K562 (cell line): ENCODE results near the gene MCM5. TPM values are rescaled to one million over a fixed set of nuclear protein-coding genes. Genes with fewer than 3 reads are reported as not detected.

Experiments used
- ATAC-seq: fragments of 200-7000 bp; cut with Tn5 transposase; 3 replicates; pipeline ENCODE4 v1.9.1; 2020; ENCODE audit warnings: moderate library complexity
- BruUV-seq: library from RNA; stranded (reverse); fragments of 400-500 nt; replicated peaks from 2 replicates; lab custom pipeline; 2021; lab: Mats Ljungman, UMichigan
- CTCF ChIA-PET: fragments of 300-600 bp; formaldehyde crosslinking; extraction: SDS; loops from one replicate; lab custom pipeline; 2021; ENCODE audit warnings: low intra/inter-chr PET ratio; lab: Yijun Ruan, JAX
- POLR2A ChIA-PET: fragments of 300-600, 350-650 bp; sonication (Branson Sonifier 250); formaldehyde crosslinking; extraction: SDS; loops from one replicate; lab custom pipeline; 2021; ENCODE audit warnings: antibody characterized with exemption, inconsistent platforms; lab: Yijun Ruan, JAX
- DNase-seq, 4 experiments: peaks; one replicate each; pipeline versions ENCODE4 v3.0.0 to v3.0.0-alpha.2; 2011 to 2018; ENCODE audit warnings: low spot score in 3 of 4, mixed read lengths in 3 of 4; ENCODE audit errors: extremely low read depth in 1 of 4
- FAIRE-seq: peaks from 2 replicates; lab custom pipeline; 2011; peaks lifted over from hg19 to GRCh38; lab: Jason Lieb, UNC
- H2AFZ ChIP-seq: 2 replicates; pipeline ENCODE4 v1.6.0; 2011; ENCODE audit warnings: low read depth, low read length, control low read depth, inconsistent platforms
- H3K27ac ChIP-seq: fragments of 200-600 bp; 3 replicates; pipeline ENCODE4 v1.8.0; 2011; ENCODE audit warnings: low read depth, mild to moderate bottlenecking, control low read depth, inconsistent platforms, low read length, moderate library complexity, mixed read lengths; ENCODE audit errors: extremely low read depth
- H3K27me3 ChIP-seq, 2 experiments: fragments of 300-600 bp in 1 of 2; 2 replicates in 1 of 2; 3 replicates in 1 of 2; pipeline versions ENCODE4 v1.6.0 to v1.8.0; 2011; ENCODE audit warnings: inconsistent platforms in 2 of 2, low read length in 2 of 2, mild to moderate bottlenecking in 1 of 2, mixed read lengths in 1 of 2, moderate library complexity in 1 of 2; ENCODE audit not compliant: control insufficient read depth in 2 of 2, insufficient read depth in 2 of 2
- H3K36me3 ChIP-seq: fragments of 300-600 bp; 3 replicates; pipeline ENCODE4 v1.8.0; 2011; ENCODE audit warnings: mild to moderate bottlenecking, low read length, inconsistent platforms; ENCODE audit not compliant: control insufficient read depth, insufficient read depth
- H3K4me1 ChIP-seq, 2 experiments: fragments of 200-600 bp in 1 of 2; replicated peaks in 1 of 2; 2 replicates in 1 of 2; 3 replicates in 1 of 2; pipeline versions ENCODE4 v1.5.1 to v1.8.0; 2011; ENCODE audit warnings: inconsistent platforms in 2 of 2, low read length in 2 of 2, mild to moderate bottlenecking in 1 of 2, mixed read lengths in 1 of 2, moderate library complexity in 1 of 2; ENCODE audit not compliant: control insufficient read depth in 2 of 2, insufficient read depth in 2 of 2
- H3K4me2 ChIP-seq: 2 replicates; pipeline ENCODE4 v1.6.1; 2011; ENCODE audit warnings: low read length, control low read depth, inconsistent platforms, mixed read lengths; ENCODE audit not compliant: insufficient read depth
- H3K4me3 ChIP-seq: fragments of 200-600 bp; sonication (generic), shearing (Covaris generic); 2 replicates; pipeline ENCODE4 v1.5.1; 2016; ENCODE audit warnings: control low read depth, inconsistent platforms
- H3K79me2 ChIP-seq: fragments of 200-600 bp; 3 replicates; pipeline ENCODE4 v1.8.0; 2011; ENCODE audit warnings: low read length, inconsistent platforms; ENCODE audit not compliant: control insufficient read depth, insufficient read depth
- H3K9ac ChIP-seq, 2 experiments: 2 replicates each; pipeline versions ENCODE4 v1.6.0 to v1.6.1; 2011; ENCODE audit warnings: low read depth in 2 of 2, low read length in 2 of 2, control low read depth in 1 of 2, inconsistent platforms in 1 of 2, mild to moderate bottlenecking in 1 of 2, mixed read lengths in 1 of 2; ENCODE audit not compliant: insufficient read depth in 1 of 2
- H3K9me1 ChIP-seq: one replicate; pipeline ENCODE4 v1.6.0; 2011; ENCODE audit warnings: inconsistent platforms, mild to moderate bottlenecking, low read length, moderate library complexity; ENCODE audit not compliant: control insufficient read depth, insufficient read depth
- H3K9me3 ChIP-seq: replicated peaks from 2 replicates; pipeline ENCODE4 v1.5.1; 2011; ENCODE audit warnings: low read depth, low read length, inconsistent platforms; ENCODE audit not compliant: control insufficient read depth, insufficient read depth
- H4K20me1 ChIP-seq: replicated peaks from 2 replicates; pipeline ENCODE4 v1.6.1; 2011; ENCODE audit warnings: low read length, inconsistent platforms, mixed read lengths; ENCODE audit not compliant: control insufficient read depth, insufficient read depth
- JUNB ChIP-seq: fragments of 450-650 bp; formaldehyde crosslinking; conservative IDR thresholded peaks from 2 replicates; pipeline ENCODE4 v1.4.0; 2020; ENCODE audit warnings: mild to moderate bottlenecking
- MAFK ChIP-seq: IDR thresholded peaks from 2 replicates; pipeline ENCODE4 v1.6.1; 2011; ENCODE audit warnings: low read length, improper control_type of control experiment
- MNT ChIP-seq, 2 experiments: fragments of 450-650 bp; conservative IDR thresholded peaks; 2 replicates each; pipeline ENCODE4 v1.6.1; 2017; ENCODE audit warnings: mild to moderate bottlenecking in 2 of 2, moderate library complexity in 2 of 2
- POLR2H ChIP-seq: IDR thresholded peaks from 2 replicates; pipeline ENCODE4 v1.6.1; 2016; ENCODE audit warnings: missing genetic modification characterization, low read depth, mild to moderate bottlenecking, control low read depth, missing compliant biosample characterization, moderate library complexity
- RFX1 ChIP-seq: fragments of 450-650 bp; IDR thresholded peaks from 2 replicates; pipeline ENCODE4 v1.6.1; 2016; ENCODE audit warnings: mild to moderate bottlenecking, moderate library complexity
- SMAD1 ChIP-seq: fragments of 150-350 bp; IDR thresholded peaks from 2 replicates; pipeline ENCODE4 v1.6.1; 2014; ENCODE audit warnings: low read length, low read depth; ENCODE audit not compliant: partially characterized antibody
- SREBF2 ChIP-seq: sonication (generic); formaldehyde crosslinking; IDR thresholded peaks from 2 replicates; pipeline ENCODE4 v1.4.0; 2020; ENCODE audit warnings: mild to moderate bottlenecking, missing genetic modification reagents
- STAT5B ChIP-seq: fragments of 250-450 bp; sonication (Bioruptor Pico); IDR thresholded peaks from 2 replicates; pipeline ENCODE4 v1.8.0; 2021; ENCODE audit warnings: mild to moderate bottlenecking, inconsistent platforms
- ZFX ChIP-seq: sonication (generic); formaldehyde crosslinking; IDR thresholded peaks from 2 replicates; pipeline ENCODE4 v1.8.0; 2022; ENCODE audit warnings: mild to moderate bottlenecking, missing genetic modification reagents, moderate library complexity
- WGBS: fragments of 100-300 bp; shearing (Covaris generic); methylation state at CpG from one replicate; pipeline ENCODE4 v1.1.6; 2016; ENCODE audit warnings: low coverage, mixed read lengths; ENCODE audit not compliant: insufficient coverage; ENCODE audit errors: missing lambda C conversion rate; 5-methylcytosine and 5-hydroxymethylcytosine counted together
- in situ Hi-C: fragments of 300-500 bp; cut with MboI; formaldehyde crosslinking; loops from 4 replicates; pipeline ENCODE4 v1.15.0; 2018; ENCODE audit warnings: inconsistent platforms, mixed read lengths
- intact Hi-C: fragments of 100-400 bp; cut with micrococcal nuclease; formaldehyde crosslinking; loops from 2 replicates; pipeline ENCODE4 v1.14.2; 2022
- polyA plus RNA-seq, 8 experiments: library from polyadenylated mRNA; depleted of rRNA in 4 of 8; stranded (reverse) in 5 of 8; unstranded in 3 of 8; fragments of >200 nt; fragmentation: Nextera tagmentation in 2 of 8; fragmentation: Illumina TruSeq in 1 of 8; extraction: Ambion mirVana in 2 of 8; extraction: Trizol in 1 of 8; gene quantifications; 2 replicates each; pipeline versions ENCODE4 v1.2.1 to v1.2.3, GENCODE V29; 2011 to 2014; ENCODE audit warnings: inconsistent platforms in 1 of 8, missing spikeins in 1 of 8
- total RNA-seq, 7 experiments: library from RNA; depleted of rRNA in 6 of 7; stranded (reverse); fragments of >200 nt in 6 of 7; fragmentation: Illumina TruSeq in 2 of 7; extraction: Trizol in 2 of 7; gene quantifications; 2 replicates each; pipeline versions ENCODE4 v1.2.1 to v1.2.3, GENCODE V29; 2011 to 2021; ENCODE audit warnings: low replicate concordance in 1 of 7

Gene MCM5
- total and polyA plus RNA-seq, 9 of the 15 experiments (the other 6 are each of a cell fraction or from before 2014, with no cell fraction given), result 5.6 to 180 (median 66.1) TPM

- TF ChIP-seq MNT (conservative IDR thresholded peaks at IDR 0.05) (no peak), JUNB (no peak), STAT5B (CRISPR knock-in tag) (no peak), RFX1 (no peak), POLR2H (no peak)
Measured at GRCh38 chr22:35431483-35432227, 31.7 kb downstream of the MCM5 start (continued).

- H3K9ac ChIP-seq, result no peak overlapping the region
- whole genome bisulfite sequencing, result 90% methylated on average over 8 of the region's 13 CpGs
- FAIRE-seq, result no peak
- H3K27me3 ChIP-seq, result no peaks in the 10 kb centered on the region
- no peaks in the 10 kb centered on the region for H3K79me2 ChIP-seq
- peaks cover 4% of the 10 kb centered on the region for H3K9me1 ChIP-seq
- TF ChIP-seq MAFK (no peak), SREBF2 (CRISPR knock-in tag) (no peak), SMAD1 (no peak), ZFX (no peak)
- TF ChIP-seq, all 486 proteins: peak for 0
- H3K36me3 ChIP-seq, result peaks cover 52% of the 10 kb centered on the region; the same call in 2 of the 3 replicates
- no peak overlapping the region for H3K4me2 ChIP-seq
- no peak overlapping the region for H2AFZ ChIP-seq
- in situ Hi-C loops, result loop anchor here (5.0 kb wide), 1 partner anchor 150 kb away; no protein-coding TSS in a partner anchor
- intact Hi-C loops, result no loop called here
- ATAC-seq (no peak), DNase-seq (no peak)
- H3K4me1 ChIP-seq, result peaks cover 0 to 2% of the 10 kb centered on the region in 2 experiments; a peak in 2 of 5 replicates
- no TSS peak for BruUV-seq
- H3K9me3 ChIP-seq, result no peaks in the 10 kb centered on the region; the same call in 1 of the 2 replicates
- POLR2A ChIA-PET, result no interaction called here
- CTCF ChIA-PET, result interaction anchor here (2.6 kb wide), 1 partner anchor 150 kb away, joined by 12 read pairs; no protein-coding TSS in a partner anchor
- H4K20me1 ChIP-seq, result 0 out of 2 replicates have a peak, but pooled peaks cover 4% of the 10 kb centered on the region
- no peak overlapping the region for H3K27ac ChIP-seq
- no peak overlapping the region for H3K4me3 ChIP-seq
Measured at GRCh38 chr22:35432228-35432905, 32.4 kb downstream of the MCM5 start.
